Brain microvascular endothelial cell (primary cell): ENCODE measurements around the gene CRAMP1.
"Not testable (repeated sequence)": the region's sequence is repeated elsewhere in the genome, so short reads cannot be mapped to it uniquely, and the experiment has no call there.

Source experiments
- DNase-seq: peaks from one replicate; pipeline ENCODE4 v3.0.0-alpha.2; 2020
- H3K27ac ChIP-seq: fragments of 250-450 bp; sonication (Bioruptor Pico); 2 replicates; pipeline ENCODE4 v1.5.1; 2020; ENCODE audit warnings: mild to moderate bottlenecking, moderate library complexity
- H3K27me3 ChIP-seq: fragments of 250-450 bp; sonication (Bioruptor Pico); replicated peaks from 2 replicates; pipeline ENCODE4 v1.5.1; 2020; ENCODE audit warnings: mild to moderate bottlenecking
- H3K36me3 ChIP-seq: fragments of 250-450 bp; sonication (Bioruptor Pico); replicated peaks from 2 replicates; pipeline ENCODE4 v1.5.1; 2020; ENCODE audit warnings: mild to moderate bottlenecking
- H3K4me3 ChIP-seq: 2 replicates; pipeline ENCODE4 v1.5.1; 2011; ENCODE audit warnings: low read depth, mild to moderate bottlenecking, control low read depth, low read length, moderate library complexity
- in situ Hi-C: cut with HindIII; loops from 2 replicates; pipeline ENCODE4 v1.10.0; 2017; ENCODE audit warnings: low sequenced_read_pairs, low pct_ligation_motif_present
- TF ChIP-seq, protein P1 (sequence below): IDR thresholded peaks from 2 replicates; pipeline ENCODE4 v1.5.1; 2011; ENCODE audit warnings: low read depth, mild to moderate bottlenecking, moderate library complexity, low read length, control low read depth, inconsistent platforms; ENCODE audit errors: missing control alignments

Gene CRAMP1

DNA sequence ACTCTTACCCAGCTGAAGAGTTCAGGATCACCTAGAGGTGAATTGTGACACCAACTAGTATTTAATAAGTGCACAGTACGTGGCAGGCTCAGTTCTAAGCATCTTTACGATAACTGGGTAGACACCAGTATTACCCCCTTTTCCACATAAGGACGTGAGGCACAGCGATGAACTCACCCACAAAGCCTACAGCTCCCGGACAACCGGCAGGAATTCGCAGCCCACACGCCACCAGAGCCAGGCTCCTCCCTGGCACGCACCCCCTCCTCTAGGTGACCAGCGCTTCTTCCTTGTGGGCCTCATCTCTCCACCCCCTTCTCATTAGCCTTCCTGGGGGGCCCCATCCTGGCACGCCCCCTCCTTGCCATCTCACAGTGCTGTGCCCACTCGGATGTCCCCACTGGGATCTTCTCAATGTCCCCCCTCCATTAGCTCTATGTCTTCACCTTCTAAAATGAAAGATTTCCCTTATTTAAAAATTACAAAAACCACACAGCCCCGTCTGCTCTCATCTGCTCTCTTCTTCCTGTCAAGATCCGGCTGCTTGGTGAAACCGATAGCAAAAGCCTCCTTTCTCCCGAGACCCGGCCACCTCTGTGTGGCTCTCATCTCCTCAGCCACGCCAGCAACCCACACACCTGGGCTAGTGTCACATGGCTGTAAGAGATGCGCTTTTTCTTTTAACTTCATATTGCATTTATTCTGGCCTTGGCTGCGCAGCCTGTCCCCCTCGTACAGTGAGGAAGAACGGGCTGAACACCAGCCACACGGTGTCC lies 21.0 kb upstream of the CRAMP1 start:
- in situ Hi-C loops, result no loop called here
- Histone ChIP-seq H3K36me3 (peaks cover 5% of the 10 kb centered on the region), H3K27ac (no peak overlapping the region), H3K4me3 (no peak overlapping the region), H3K27me3 (no peaks in the 10 kb centered on the region)
- TF ChIP-seq, protein P1, sequence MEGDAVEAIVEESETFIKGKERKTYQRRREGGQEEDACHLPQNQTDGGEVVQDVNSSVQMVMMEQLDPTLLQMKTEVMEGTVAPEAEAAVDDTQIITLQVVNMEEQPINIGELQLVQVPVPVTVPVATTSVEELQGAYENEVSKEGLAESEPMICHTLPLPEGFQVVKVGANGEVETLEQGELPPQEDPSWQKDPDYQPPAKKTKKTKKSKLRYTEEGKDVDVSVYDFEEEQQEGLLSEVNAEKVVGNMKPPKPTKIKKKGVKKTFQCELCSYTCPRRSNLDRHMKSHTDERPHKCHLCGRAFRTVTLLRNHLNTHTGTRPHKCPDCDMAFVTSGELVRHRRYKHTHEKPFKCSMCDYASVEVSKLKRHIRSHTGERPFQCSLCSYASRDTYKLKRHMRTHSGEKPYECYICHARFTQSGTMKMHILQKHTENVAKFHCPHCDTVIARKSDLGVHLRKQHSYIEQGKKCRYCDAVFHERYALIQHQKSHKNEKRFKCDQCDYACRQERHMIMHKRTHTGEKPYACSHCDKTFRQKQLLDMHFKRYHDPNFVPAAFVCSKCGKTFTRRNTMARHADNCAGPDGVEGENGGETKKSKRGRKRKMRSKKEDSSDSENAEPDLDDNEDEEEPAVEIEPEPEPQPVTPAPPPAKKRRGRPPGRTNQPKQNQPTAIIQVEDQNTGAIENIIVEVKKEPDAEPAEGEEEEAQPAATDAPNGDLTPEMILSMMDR, result no peak
- no peak for DNase-seq

DNA sequence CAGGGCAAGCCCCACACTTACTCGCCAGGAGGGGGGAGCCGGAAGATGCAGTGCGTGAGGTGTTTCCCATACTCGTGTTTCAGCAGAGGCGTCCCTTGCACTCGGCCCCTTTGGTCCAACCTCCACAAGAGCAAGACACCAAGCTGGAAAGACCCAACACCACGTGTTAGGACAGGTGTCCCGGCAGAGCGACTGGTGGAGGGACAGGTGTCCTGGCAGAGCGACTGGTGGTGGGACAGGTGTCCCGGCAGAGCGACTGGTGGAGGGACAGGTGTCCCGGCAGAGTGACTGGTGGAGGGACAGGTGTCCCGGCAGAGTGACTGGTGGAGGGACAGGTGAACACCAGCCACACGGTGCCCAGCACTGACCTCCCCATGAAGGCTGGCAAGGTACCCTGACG lies 19.7 kb upstream of the CRAMP1 start:
- Histone ChIP-seq H3K4me3 (no peak overlapping the region), H3K27me3 (no peaks in the 10 kb centered on the region), H3K27ac (no peak overlapping the region), H3K36me3 (no peaks in the 10 kb centered on the region)
- TF ChIP-seq, protein P1, result no peak
- in situ Hi-C loops, result no loop called here
- no peak for DNase-seq

DNA sequence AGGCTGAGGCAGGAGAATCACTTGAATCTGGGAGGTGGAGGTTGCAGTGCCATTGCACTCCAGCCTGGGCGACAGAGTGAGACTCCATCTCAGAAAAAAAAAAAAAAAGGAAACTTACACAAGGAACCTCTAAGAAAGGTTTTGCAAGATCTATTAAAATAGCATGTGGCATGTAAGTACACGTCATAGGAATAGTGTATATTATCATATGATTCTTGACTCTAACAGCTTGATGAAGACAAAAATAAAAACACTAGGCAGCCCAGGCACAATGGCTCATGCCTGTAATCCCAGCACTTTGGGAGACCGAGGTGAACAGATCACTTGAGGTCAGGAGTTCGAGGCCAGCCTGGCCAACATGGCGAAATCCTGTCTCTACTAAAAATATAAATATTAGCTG lies 16.6 kb upstream of the CRAMP1 start:
- in situ Hi-C loops, result not testable (repeated sequence)

GRCh38 chr16:1596516-1596915 lies 15.6 kb upstream of the CRAMP1 start:
- H3K36me3 ChIP-seq, result no peaks in the 10 kb centered on the region
- in situ Hi-C loops, result no loop called here
- TF ChIP-seq, protein P1, result no peak
- no peak overlapping the region for H3K27ac ChIP-seq
- no peaks in the 10 kb centered on the region for H3K27me3 ChIP-seq
- no peak overlapping the region for H3K4me3 ChIP-seq
- DNase-seq, result no peak

More for the DNA sequence above, 16.6 kb upstream of the CRAMP1 start:
- DNase-seq, H3K27me3 ChIP-seq, H3K27ac ChIP-seq, H3K36me3 ChIP-seq, H3K4me3 ChIP-seq: not testable (repeated sequence)

DNA sequence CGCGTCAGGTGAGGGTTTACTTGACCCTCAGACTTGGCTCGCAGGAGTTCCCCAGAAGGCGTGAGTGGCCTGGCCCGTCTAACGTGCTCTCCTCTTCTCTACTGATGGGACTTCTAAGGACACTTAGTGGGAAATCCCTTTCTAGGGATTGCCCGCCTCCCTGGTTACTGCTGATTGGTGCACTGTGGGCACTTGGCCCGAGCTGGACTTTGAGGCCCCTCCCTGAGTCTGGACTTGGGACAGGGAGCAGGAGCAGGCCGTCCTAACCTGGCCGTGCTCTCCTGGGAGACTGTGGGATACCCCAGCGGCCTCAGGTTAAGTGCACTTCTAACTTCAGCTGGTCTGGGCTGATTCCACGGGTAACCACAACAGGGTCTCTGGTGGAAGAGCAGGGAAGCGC lies 15.0 kb upstream of the CRAMP1 start:
- no peaks in the 10 kb centered on the region for H3K27me3 ChIP-seq
- TF ChIP-seq, protein P1, result no peak
- no peak overlapping the region for H3K27ac ChIP-seq
- DNase-seq, result no peak
- H3K4me3 ChIP-seq, result no peak overlapping the region
- in situ Hi-C loops, result no loop called here
- no peaks in the 10 kb centered on the region for H3K36me3 ChIP-seq

DNA sequence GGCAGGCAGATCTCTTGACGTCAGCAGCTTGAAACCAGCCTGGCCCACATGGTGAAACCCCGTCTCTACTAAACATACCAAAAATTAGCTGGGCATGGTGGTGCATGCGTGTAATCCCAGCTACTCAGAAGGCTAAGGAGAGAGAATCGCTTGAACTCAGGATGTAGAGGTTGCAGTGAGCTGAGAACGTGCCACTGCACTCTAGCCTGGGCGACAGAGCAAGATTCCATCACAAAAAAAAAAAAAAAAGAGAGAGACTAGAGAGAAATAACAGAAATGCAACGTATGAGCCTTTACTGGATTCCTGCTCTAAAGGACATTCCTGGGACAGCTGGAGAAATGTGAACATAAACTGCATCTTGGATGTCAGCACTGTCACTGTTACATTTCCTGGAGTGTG lies 11.1 kb upstream of the CRAMP1 start:
- Histone ChIP-seq H3K4me3 (no peak overlapping the region), H3K27me3 (no peaks in the 10 kb centered on the region), H3K27ac (no peak overlapping the region), H3K36me3 (no peaks in the 10 kb centered on the region)
- no peak for DNase-seq
- TF ChIP-seq, protein P1, result no peak
- in situ Hi-C loops, result no loop called here
